ENCODE measurements around the gene HPD. TPM values are rescaled to one million over a fixed set of nuclear protein-coding genes. Genes with fewer than 3 reads are reported as not detected.
A peak's percentile ranks its signal among the peaks of the same experiment; 100 is the strongest.

The HPD gene
- total and polyA plus RNA-seq, 2 of the 4 experiments (the other 2 are of a cell fraction) = 0.15 to 0.18 TPM

DNA sequence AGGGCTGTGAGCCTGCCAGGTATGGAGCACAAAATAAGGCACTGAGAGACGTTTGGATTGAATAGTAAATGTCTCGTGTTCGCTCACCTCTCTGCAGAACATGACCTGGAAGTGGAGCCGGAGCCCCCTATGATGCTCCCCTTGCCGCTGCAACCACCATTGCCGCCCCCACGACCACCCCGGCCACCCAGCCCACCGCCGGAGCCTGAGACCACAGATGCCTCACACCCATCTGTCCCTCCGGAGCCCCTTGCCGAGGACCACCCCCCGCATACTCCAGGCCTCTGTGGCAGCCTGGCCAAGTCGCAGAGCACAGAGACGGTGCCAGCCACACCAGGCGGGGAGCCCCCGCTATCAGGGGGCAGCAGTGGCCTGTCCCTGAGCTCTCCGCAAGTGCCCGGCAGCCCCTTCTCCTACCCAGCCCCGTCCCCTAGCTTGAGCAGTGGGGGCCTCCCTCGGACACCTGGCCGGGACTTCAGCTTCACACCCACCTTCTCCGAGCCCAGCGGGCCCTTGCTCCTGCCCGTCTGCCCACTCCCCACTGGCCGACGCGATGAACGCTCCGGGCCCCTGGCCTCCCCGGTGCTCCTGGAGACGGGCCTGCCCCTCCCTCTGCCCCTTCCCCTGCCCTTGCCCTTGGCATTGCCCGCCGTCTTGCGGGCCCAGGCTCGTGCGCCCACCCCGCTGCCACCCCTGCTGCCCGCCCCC lies 36.1 kb downstream of the HPD start:
- DNase-seq = no peak
- Histone ChIP-seq H2AK5ac (ENCODE audit: low read depth, low read length) (no peak overlapping the region), H3K27ac (ENCODE audit: insufficient read depth, low read length) (no peak overlapping the region), H4K91ac (ENCODE audit: insufficient read depth, low read depth, low read length) (no peak overlapping the region), H3K4me1 (ENCODE audit: control insufficient read depth, insufficient read depth, low read length) (no peaks in the 10 kb centered on the region), H2AK9ac (replicated peaks; ENCODE audit: low read depth, low read length, poor library complexity) (no peak overlapping the region), H3K9me3 (ENCODE audit: control insufficient read depth, insufficient read depth, low read length) (no peaks in the 10 kb centered on the region), H3K4me3 (ENCODE audit: insufficient read depth, low read depth, low read length) (no peak overlapping the region), H2BK15ac (ENCODE audit: low read depth, low read length) (no peak overlapping the region), H3K4me2 (ENCODE audit: low read depth, low read length) (no peak overlapping the region), H4K20me1 (ENCODE audit: insufficient read depth, low read length) (peaks cover 4% of the 10 kb centered on the region), H2AFZ (replicated peaks; ENCODE audit: low read length, poor library complexity) (no peak overlapping the region), H3K27me3 (ENCODE audit: control insufficient read depth, insufficient read depth, low read length) (no peaks in the 10 kb centered on the region), H4K8ac (ENCODE audit: low read depth in 2 of 2, low read length in 2 of 2) (no peak overlapping the region), H3K9ac (ENCODE audit: low read depth, low read length) (no peak overlapping the region), H3K4ac (ENCODE audit: low read depth, low read length) (no peak overlapping the region), H2BK120ac (ENCODE audit: low read depth, low read length) (no peak overlapping the region), H2BK5ac (ENCODE audit: low read depth, low read length, poor library complexity, severe bottlenecking) (no peak overlapping the region), H4K5ac (ENCODE audit: low read depth, low read length) (no peak overlapping the region), H3K23ac (ENCODE audit: low read depth, low read length) (no peak overlapping the region), H3K56ac (ENCODE audit: extremely low read depth, insufficient read depth, low read length) (no peak overlapping the region), H2BK20ac (ENCODE audit: low read depth, low read length) (no peak overlapping the region), H3K36me3 (ENCODE audit: control insufficient read depth, insufficient read depth, low read length) (peaks cover 63% of the 10 kb centered on the region), H3K79me1 (ENCODE audit: low read depth in 1 of 2, low read length in 2 of 2) (peaks cover 13 to 58% of the 10 kb centered on the region in 2 experiments; a peak in 3 of 4 replicates), H3K9me1 (ENCODE audit: insufficient read depth, low read length) (no peaks in the 10 kb centered on the region), H3K14ac (replicated peaks; ENCODE audit: low read depth, low read length) (no peak overlapping the region), H3K18ac (ENCODE audit: low read depth, low read length) (no peak overlapping the region)
- no peak for TF ChIP-seq RAD21 (IDR thresholded peaks at IDR 0.05; ENCODE audit: low read length)
- no peak for TF ChIP-seq MAZ (IDR thresholded peaks at IDR 0.05; ENCODE audit: borderline replicate concordance, low read depth, low read length)
- TF ChIP-seq SMC3 (IDR thresholded peaks at IDR 0.05; ENCODE audit: low read depth, low read length) = no peak
- TF ChIP-seq MXI1 (IDR thresholded peaks at IDR 0.05; ENCODE audit: borderline replicate concordance, low read depth, low read length) = no peak
- TF ChIP-seq RCOR1 (IDR thresholded peaks at IDR 0.05; ENCODE audit: insufficient replicate concordance, low read length) = no peak
- TF ChIP-seq, protein P1, sequence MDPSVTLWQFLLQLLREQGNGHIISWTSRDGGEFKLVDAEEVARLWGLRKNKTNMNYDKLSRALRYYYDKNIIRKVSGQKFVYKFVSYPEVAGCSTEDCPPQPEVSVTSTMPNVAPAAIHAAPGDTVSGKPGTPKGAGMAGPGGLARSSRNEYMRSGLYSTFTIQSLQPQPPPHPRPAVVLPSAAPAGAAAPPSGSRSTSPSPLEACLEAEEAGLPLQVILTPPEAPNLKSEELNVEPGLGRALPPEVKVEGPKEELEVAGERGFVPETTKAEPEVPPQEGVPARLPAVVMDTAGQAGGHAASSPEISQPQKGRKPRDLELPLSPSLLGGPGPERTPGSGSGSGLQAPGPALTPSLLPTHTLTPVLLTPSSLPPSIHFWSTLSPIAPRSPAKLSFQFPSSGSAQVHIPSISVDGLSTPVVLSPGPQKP (IDR thresholded peaks at IDR 0.05; ENCODE audit: borderline replicate concordance, low read depth, low read length) = no peak
- TF ChIP-seq, protein P2, sequence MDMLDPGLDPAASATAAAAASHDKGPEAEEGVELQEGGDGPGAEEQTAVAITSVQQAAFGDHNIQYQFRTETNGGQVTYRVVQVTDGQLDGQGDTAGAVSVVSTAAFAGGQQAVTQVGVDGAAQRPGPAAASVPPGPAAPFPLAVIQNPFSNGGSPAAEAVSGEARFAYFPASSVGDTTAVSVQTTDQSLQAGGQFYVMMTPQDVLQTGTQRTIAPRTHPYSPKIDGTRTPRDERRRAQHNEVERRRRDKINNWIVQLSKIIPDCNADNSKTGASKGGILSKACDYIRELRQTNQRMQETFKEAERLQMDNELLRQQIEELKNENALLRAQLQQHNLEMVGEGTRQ (IDR thresholded peaks at IDR 0.05; ENCODE audit: low read depth, low read length) = no peak
- no peak for TF ChIP-seq BHLHE40 (IDR thresholded peaks at IDR 0.05; ENCODE audit: low read depth, low read length)
- no peak for TF ChIP-seq POLR2A (IDR thresholded peaks at IDR 0.05; ENCODE audit: low read depth, low read length)
- no peak for TF ChIP-seq MAFK (IDR thresholded peaks at IDR 0.05; ENCODE audit: low read depth, low read length)
- no peak for TF ChIP-seq RFX5 (IDR thresholded peaks at IDR 0.05; ENCODE audit: low read depth, low read length)
- dilution Hi-C loops (cut with HindIII; ENCODE audit: low sequenced_read_pairs, unreplicated experiment) = no loop called here
- ChIA-PET CTCF (no interaction called here), POLR2A (ENCODE audit: unreplicated experiment) (no interaction called here)
- WGBS, 2 experiments (ENCODE audit: extremely low coverage in 2 of 2, insufficient read length in 1 of 2) = 95% methylated on average over 11 of the region's 39 CpGs; no CpG with 5 or more reads in 1 of the 2 experiments
- no peak for ATAC-seq (ENCODE audit: low read depth)
- intact Hi-C loops (cut with micrococcal nuclease) = no loop called here
- in situ Hi-C loops (cut with MboI; ENCODE audit: low sequenced_read_pairs) = no loop called here
- BruUV-seq (replicated peaks) = TSS peak; percentile 68
